Measurements from ENCODE around the gene C22orf23.
"Not testable (repeated sequence)": the region's sequence is repeated elsewhere in the genome, so short reads cannot be mapped to it uniquely, and the experiment has no call there.

C22orf23 gene

GRCh38 chr22:37951305-37951704 lies 2.1 kb downstream of the C22orf23 start:
- DNase-seq = no peak

GRCh38 chr22:37947142-37947795 lies 6.1 kb downstream of the C22orf23 start:
- not testable (repeated sequence) for DNase-seq

- DNase-seq = not testable (repeated sequence)
These were observed 9.0 kb downstream of the C22orf23 start for GRCh38 chr22:37944423-37944822.

- no peak for DNase-seq
These were observed 9.6 kb downstream of the C22orf23 start for GRCh38 chr22:37943825-37944198.

GRCh38 chr22:37943136-37943824 lies 10.1 kb downstream of the C22orf23 start:
- no peak for DNase-seq

GRCh38 chr22:37942133-37942532 lies 11.3 kb downstream of the C22orf23 start:
- no peak for DNase-seq

GRCh38 chr22:37940698-37941376 lies 12.6 kb downstream of the C22orf23 start:
- no peak for DNase-seq

- peak; percentile 76 for DNase-seq
These were observed 19.6 kb downstream of the C22orf23 start for GRCh38 chr22:37933711-37934376.

GRCh38 chr22:37932821-37933578 lies 20.4 kb downstream of the C22orf23 start:
- DNase-seq = no peak

- DNase-seq = no peak
These were observed 21.0 kb downstream of the C22orf23 start for GRCh38 chr22:37932401-37932800.

GRCh38 chr22:37931893-37932389 lies 21.5 kb downstream of the C22orf23 start:
- DNase-seq = no peak

- DNase-seq = no peak
These were observed 22.4 kb downstream of the C22orf23 start for GRCh38 chr22:37930952-37931440.

- no peak for DNase-seq
These were observed 23.0 kb downstream of the C22orf23 start for GRCh38 chr22:37930270-37930951.

GRCh38 chr22:37929390-37929789 lies 24.0 kb downstream of the C22orf23 start:
- no peak for DNase-seq

- DNase-seq = no peak
These were observed 25.8 kb downstream of the C22orf23 start for GRCh38 chr22:37927637-37927936.

GRCh38 chr22:37926771-37927636 lies 26.4 kb downstream of the C22orf23 start:
- DNase-seq = no peak

- no peak for DNase-seq
These were observed 27.0 kb downstream of the C22orf23 start for GRCh38 chr22:37926358-37926757.

GRCh38 chr22:37925767-37926166 lies 27.6 kb downstream of the C22orf23 start:
- no peak for DNase-seq

GRCh38 chr22:37925330-37925729 lies 28.1 kb downstream of the C22orf23 start:
- no peak for DNase-seq

- no peak for DNase-seq
These were observed 28.9 kb downstream of the C22orf23 start for GRCh38 chr22:37924386-37925065.
